Measurements from ENCODE around the gene RPP38. TPM values are rescaled to one million over a fixed set of nuclear protein-coding genes. Genes with fewer than 3 reads are reported as not detected.

The RPP38 gene
- 15.5 and 16.0 TPM in 2 replicates for total RNA-seq

GRCh38 chr10:15097011-15097812 lies at the start of gene RPP38:
Gene RPP38 (plus strand): TSS chr10:15097355. CDS start chr10:15103315, 5,960 bp downstream.

GRCh38 chr10:15088428-15089261 lies 8.5 kb upstream of the RPP38 start, which contains the start of gene ACBD7:
Gene ACBD7 (minus strand): TSS chr10:15088776. CDS start chr10:15088728, 48 bp downstream.

Other genes with a start within 250 kb of the RPP38 start
- gene SUV39H2, start 218.5 kb upstream of the RPP38 start, total RNA-seq: 5.7 and 23.3 TPM in 2 replicates
- gene DCLRE1C, start 143.3 kb upstream of the RPP38 start, total RNA-seq: 11.4 and 16.3 TPM in 2 replicates
- not detected in 2 replicates for gene MEIG1, start 138.0 kb upstream of the RPP38 start, total RNA-seq
- not detected in 2 replicates for gene OLAH, start 53.4 kb upstream of the RPP38 start, total RNA-seq
- gene ACBD7, start 8.6 kb upstream of the RPP38 start, total RNA-seq: 0.72 TPM in 1 of 2 replicates, not detected in the other
- gene NMT2, start 71.3 kb downstream of the RPP38 start, total RNA-seq: 25.6 and 35.6 TPM in 2 replicates

All from placental pericyte (primary cell).